Gastroesophageal sphincter (tissue), 4 donors: ENCODE measurements around the gene TRIM2. TPM values are rescaled to one million over a fixed set of nuclear protein-coding genes. Genes with fewer than 3 reads are reported as not detected.
"Not testable (repeated sequence)": the region's sequence is repeated elsewhere in the genome, so short reads cannot be mapped to it uniquely, and the experiment has no call there.

Source experiments
- ATAC-seq: fragments of 150-250 bp; one replicate; pipeline ENCODE4 v1.9.1; 2016; ENCODE audit warnings: mild to moderate bottlenecking, moderate library complexity
- H3K27ac ChIP-seq, 4 donors: fragments of 200-600 bp; sonication (generic) in 3 of 4; 1 replicate in 3 of 4; 2 replicates in 1 of 4; pipeline ENCODE4 v1.5.1; 2016 to 2019
- H3K27me3 ChIP-seq: fragments of 200-600 bp; sonication (generic); one replicate; pipeline ENCODE4 v1.5.1; 2019
- H3K36me3 ChIP-seq, 2 donors: fragments of 200-600 bp; sonication (generic); one replicate each; pipeline ENCODE4 v1.5.1; 2019; ENCODE audit warnings: control low read depth in 1 of 2
- H3K4me1 ChIP-seq, 3 donors: fragments of 200-600 bp; sonication (generic); 1 replicate in 2 of 3; 2 replicates in 1 of 3; pipeline ENCODE4 v1.5.1; 2016 to 2019; ENCODE audit warnings: control low read depth in 2 of 3
- H3K4me3 ChIP-seq, 2 donors: fragments of 200-600 bp; sonication (generic); one replicate each; pipeline ENCODE4 v1.5.1; 2019; ENCODE audit warnings: mild to moderate bottlenecking in 1 of 2, moderate library complexity in 1 of 2
- H3K9me3 ChIP-seq, 3 donors: fragments of 200-600 bp; sonication (generic); one replicate each; pipeline ENCODE4 v1.5.1; 2017 to 2019; ENCODE audit warnings: control low read depth in 2 of 3
- CTCF ChIP-seq, 4 experiments: fragments of 200-600 bp in 2 of 4; fragments of 450-650 bp in 2 of 4; sonication (generic) in 1 of 4; IDR thresholded peaks; one replicate each; pipeline ENCODE4 v1.5.1; 2017 to 2019; ENCODE audit warnings: antibody characterized with exemption in 4 of 4, mild to moderate bottlenecking in 2 of 4, moderate library complexity in 2 of 4
- EP300 ChIP-seq: sonication (generic); formaldehyde crosslinking; IDR thresholded peaks from one replicate; pipeline ENCODE4 v1.6.1; 2017; ENCODE audit warnings: antibody characterized with exemption, mild to moderate bottlenecking
- POLR2A ChIP-seq, 2 donors: fragments of 450-650 bp; IDR thresholded peaks; one replicate each; pipeline ENCODE4 v1.6.1; 2017; ENCODE audit warnings: antibody characterized with exemption in 2 of 2, mild to moderate bottlenecking in 2 of 2, moderate library complexity in 1 of 2
- POLR2AphosphoS5 ChIP-seq: sonication (generic); formaldehyde crosslinking; IDR thresholded peaks from one replicate; pipeline ENCODE4 v1.6.1; 2017; ENCODE audit warnings: antibody characterized with exemption
- WGBS, 2 donors: methylation state at CpG; one replicate each; pipeline ENCODE4 v1.1.5; 2018; ENCODE audit warnings: low coverage in 1 of 2; 5-methylcytosine and 5-hydroxymethylcytosine counted together
- total RNA-seq, 4 donors: library from RNA; depleted of rRNA; stranded (reverse); fragments of >200 nt; gene quantifications; one replicate each; pipeline ENCODE4 v1.1.0, GENCODE V29; 2016

The TRIM2 gene
- total RNA-seq, 4 donors from 2014 or later = 31.2 to 59.2 (median 44.4) TPM

GRCh38 chr4:153198719-153199118 lies 5.5 kb upstream of the TRIM2 start:
- H3K27ac ChIP-seq = no peak overlapping the region
- H3K27me3 ChIP-seq = no peaks in the 10 kb centered on the region
- no peak overlapping the region for H3K4me3 ChIP-seq
- H3K4me1 ChIP-seq = no peaks in the 10 kb centered on the region
- ATAC-seq = no peak
- 88 to 100% methylated on average over 1 of the region's 1 CpG for WGBS, 2 donors
- no peaks in the 10 kb centered on the region for H3K36me3 ChIP-seq
- no peaks in the 10 kb centered on the region for H3K9me3 ChIP-seq
- TF ChIP-seq POLR2AphosphoS5 = no peak
- TF ChIP-seq EP300 = no peak
- TF ChIP-seq POLR2A (IDR thresholded peaks at IDR 0.05) = no peak
- no peak for TF ChIP-seq CTCF (IDR thresholded peaks at IDR 0.05)

GRCh38 chr4:153203746-153204145 lies 497 bp upstream of the TRIM2 start:
- 79 to 83% methylated on average over 2 to 5 of the region's 5 CpGs for WGBS, 2 donors
- H3K27me3 ChIP-seq, H3K27ac ChIP-seq, H3K4me1 ChIP-seq, H3K36me3 ChIP-seq, H3K9me3 ChIP-seq, ATAC-seq: not testable (repeated sequence)
- peak overlapping the region in 1 of 2 donors; percentile 31 for H3K4me3 ChIP-seq

GRCh38 chr4:153204728-153205648 lies 745 bp downstream of the TRIM2 start:
- peak overlapping the region in 3 of 4 donors; percentile 29 to 43 (median 37) for H3K27ac ChIP-seq
- H3K4me1 ChIP-seq = peaks cover 0 to 7% (median 0%) of the 10 kb centered on the region in 3 donors
- no peaks in the 10 kb centered on the region for H3K27me3 ChIP-seq
- WGBS, 2 donors = 76 to 83% methylated on average over 13 to 15 of the region's 22 CpGs
- TF ChIP-seq POLR2AphosphoS5 = no peak
- no peak for TF ChIP-seq CTCF (IDR thresholded peaks at IDR 0.05)
- no peak for TF ChIP-seq POLR2A (IDR thresholded peaks at IDR 0.05)
- TF ChIP-seq EP300 = no peak
- ATAC-seq = no peak
- H3K4me3 ChIP-seq = peak overlapping the region in 1 of 2 donors; percentile 31
- H3K36me3 ChIP-seq = no peaks in the 10 kb centered on the region
- no peaks in the 10 kb centered on the region for H3K9me3 ChIP-seq

GRCh38 chr4:153205757-153206156 lies 1.5 kb downstream of the TRIM2 start:
- TF ChIP-seq EP300 (no peak), POLR2AphosphoS5 (no peak), POLR2A (IDR thresholded peaks at IDR 0.05) (no peak), CTCF (IDR thresholded peaks at IDR 0.05) (no peak)
- H3K4me1 ChIP-seq = peaks cover 0 to 7% (median 0%) of the 10 kb centered on the region in 3 donors
- no peak overlapping the region for H3K4me3 ChIP-seq
- H3K9me3 ChIP-seq = no peaks in the 10 kb centered on the region
- no peak for ATAC-seq
- 68 to 85% methylated on average over 4 of the region's 5 CpGs for WGBS, 2 donors
- no peak overlapping the region for H3K27ac ChIP-seq
- no peaks in the 10 kb centered on the region for H3K36me3 ChIP-seq
- no peaks in the 10 kb centered on the region for H3K27me3 ChIP-seq

GRCh38 chr4:153206534-153206933 lies 2.3 kb downstream of the TRIM2 start:
- Histone ChIP-seq H3K36me3 (no peaks in the 10 kb centered on the region), H3K9me3 (no peaks in the 10 kb centered on the region), H3K27ac (no peak overlapping the region), H3K27me3 (no peaks in the 10 kb centered on the region), H3K4me3 (no peak overlapping the region), H3K4me1 (peaks cover 0 to 7% (median 0%) of the 10 kb centered on the region in 3 donors)
- TF ChIP-seq CTCF (IDR thresholded peaks at IDR 0.05) (no peak), POLR2A (IDR thresholded peaks at IDR 0.05) (no peak), POLR2AphosphoS5 (no peak), EP300 (no peak)
- no peak for ATAC-seq
- 82 to 86% methylated on average over 3 to 5 of the region's 5 CpGs for WGBS, 2 donors
